Smooth muscle cell (in vitro differentiated cells): ENCODE data around the gene POLE. TPM values are rescaled to one million over a fixed set of nuclear protein-coding genes. Genes with fewer than 3 reads are reported as not detected.

ENCODE experiments used
- DNase-seq: peaks from one replicate; lab custom pipeline; 2025; ENCODE audit not compliant: unreplicated experiment; lab: John Stamatoyannopoulos, UW
- H2AFZ ChIP-seq: fragments of 200-600 bp; sonication (generic); 2 replicates; pipeline ENCODE4 v1.6.0; 2016; ENCODE audit warnings: antibody characterized with exemption, low read depth, mild to moderate bottlenecking
- H3F3A ChIP-seq: fragments of 200-600 bp; sonication (generic); 2 replicates; pipeline ENCODE4 v1.6.0; 2017; ENCODE audit warnings: antibody characterized with exemption, low read depth
- H3K27ac ChIP-seq: fragments of 200-600 bp; sonication (generic); 2 replicates; pipeline ENCODE4 v1.5.1; 2016; ENCODE audit warnings: low read depth, mild to moderate bottlenecking
- H3K27me3 ChIP-seq: fragments of 200-600 bp; sonication (generic); 2 replicates; pipeline ENCODE4 v1.6.1; 2016; ENCODE audit warnings: low read depth, mild to moderate bottlenecking
- H3K36me3 ChIP-seq: fragments of 200-600 bp; sonication (generic); 2 replicates; pipeline ENCODE4 v1.5.1; 2016; ENCODE audit warnings: low read depth
- H3K4me1 ChIP-seq: fragments of 200-600 bp; sonication (generic); 2 replicates; pipeline ENCODE4 v1.5.1; 2016; ENCODE audit warnings: low read depth
- H3K4me2 ChIP-seq: fragments of 200-600 bp; sonication (generic); 2 replicates; pipeline ENCODE4 v1.6.0; 2016; ENCODE audit warnings: mild to moderate bottlenecking
- H3K4me3 ChIP-seq: fragments of 200-600 bp; sonication (generic); 2 replicates; pipeline ENCODE4 v1.5.1; 2016; ENCODE audit warnings: mild to moderate bottlenecking
- H3K79me2 ChIP-seq: fragments of 200-600 bp; sonication (generic); 2 replicates; pipeline ENCODE4 v1.6.0; 2016; ENCODE audit warnings: low read depth, mild to moderate bottlenecking
- H3K9ac ChIP-seq: fragments of 200-600 bp; sonication (generic); 2 replicates; pipeline ENCODE4 v1.6.0; 2016; ENCODE audit warnings: low read depth
- H3K9me3 ChIP-seq: fragments of 200-600 bp; sonication (generic); replicated peaks from 2 replicates; pipeline ENCODE4 v1.5.1; 2016; ENCODE audit warnings: low read depth
- H4K20me1 ChIP-seq: fragments of 200-600 bp; sonication (generic); 2 replicates; pipeline ENCODE4 v1.6.0; 2016; ENCODE audit warnings: low read depth
- CTCF ChIP-seq: fragments of 200-600 bp; sonication (generic); IDR thresholded peaks from 2 replicates; pipeline ENCODE4 v1.5.1; 2017; ENCODE audit warnings: borderline replicate concordance, mild to moderate bottlenecking, antibody characterized with exemption; ENCODE audit not compliant: insufficient read depth, poor library complexity, severe bottlenecking
- WGBS: methylation state at CpG from one replicate; pipeline ENCODE4 v1.1.7; 2016; ENCODE audit warnings: low lambda C conversion rate; 5-methylcytosine and 5-hydroxymethylcytosine counted together
- polyA plus RNA-seq: library from polyadenylated mRNA; unstranded; fragments of >200 nt; fragmentation: Nextera tagmentation; extraction: Ambion mirVana; gene quantifications from 2 replicates; pipeline ENCODE4 v1.2.1, GENCODE V29; 2016
- total RNA-seq: library from RNA; depleted of rRNA; stranded (reverse); fragments of >200 nt; gene quantifications from 2 replicates; pipeline ENCODE4 v1.2.3, GENCODE V29; 2014

The POLE gene
- total and polyA plus RNA-seq, 2 experiments from 2014 or later = 8.5 to 11.5 TPM

- Histone ChIP-seq H2AFZ (no peak overlapping the region), H3K27ac (peak overlapping the region; percentile 73), H3K4me1 (no peaks in the 10 kb centered on the region), H3K9ac (no peak overlapping the region), H3K36me3 (peaks cover 10% of the 10 kb centered on the region), H3K79me2 (peaks cover 30% of the 10 kb centered on the region), H3K9me3 (no peaks in the 10 kb centered on the region), H4K20me1 (peaks cover 93% of the 10 kb centered on the region), H3K27me3 (no peaks in the 10 kb centered on the region), H3F3A (peaks cover 11% of the 10 kb centered on the region), H3K4me2 (no peak overlapping the region), H3K4me3 (no peak overlapping the region)
- WGBS = 93% methylated on average over 30 of the region's 30 CpGs
- DNase-seq = no peak
- no peak for TF ChIP-seq CTCF
Observed at GRCh38 chr12:132724506-132725241, 37.5 kb upstream of the POLE start.

GRCh38 chr12:132723764-132724140 lies 36.6 kb upstream of the POLE start:
- no peaks in the 10 kb centered on the region for H3K27me3 ChIP-seq
- H3K4me2 ChIP-seq = no peak overlapping the region
- H4K20me1 ChIP-seq = peaks cover 94% of the 10 kb centered on the region
- H3K27ac ChIP-seq = peak overlapping the region; percentile 73
- peaks cover 15% of the 10 kb centered on the region for H3F3A ChIP-seq
- H2AFZ ChIP-seq = no peak overlapping the region
- no peaks in the 10 kb centered on the region for H3K9me3 ChIP-seq
- DNase-seq = no peak
- no peak for TF ChIP-seq CTCF
- H3K36me3 ChIP-seq = peaks cover 10% of the 10 kb centered on the region
- 72% methylated on average over 2 of the region's 2 CpGs for WGBS
- peak overlapping the region; percentile 49 for H3K9ac ChIP-seq
- no peak overlapping the region for H3K4me3 ChIP-seq
- H3K79me2 ChIP-seq = peaks cover 28% of the 10 kb centered on the region
- no peaks in the 10 kb centered on the region for H3K4me1 ChIP-seq

- H3K79me2 ChIP-seq = peaks cover 23% of the 10 kb centered on the region
- peaks cover 17% of the 10 kb centered on the region for H3F3A ChIP-seq
- no peak overlapping the region for H3K4me2 ChIP-seq
- H3K27ac ChIP-seq = peak overlapping the region; percentile 73
- peaks cover 90% of the 10 kb centered on the region for H4K20me1 ChIP-seq
- no peaks in the 10 kb centered on the region for H3K9me3 ChIP-seq
- TF ChIP-seq CTCF = no peak
- no peak for DNase-seq
- H3K4me1 ChIP-seq = no peaks in the 10 kb centered on the region
- 91% methylated on average over 30 of the region's 30 CpGs for WGBS
- peaks cover 7% of the 10 kb centered on the region for H3K36me3 ChIP-seq
- no peak overlapping the region for H3K4me3 ChIP-seq
- no peaks in the 10 kb centered on the region for H3K27me3 ChIP-seq
- H2AFZ ChIP-seq = no peak overlapping the region
- peak overlapping the region; percentile 49 for H3K9ac ChIP-seq
Observed at GRCh38 chr12:132723015-132723763, 36.0 kb upstream of the POLE start.
